Nucleus accumbens (tissue), 56 donors: ENCODE results near the gene CDCA5.

Experiments
- DNase-seq, 56 donors: peaks; one replicate each; lab custom pipeline; 2025; lab: John Stamatoyannopoulos, UW

CDCA5 gene

DNA sequence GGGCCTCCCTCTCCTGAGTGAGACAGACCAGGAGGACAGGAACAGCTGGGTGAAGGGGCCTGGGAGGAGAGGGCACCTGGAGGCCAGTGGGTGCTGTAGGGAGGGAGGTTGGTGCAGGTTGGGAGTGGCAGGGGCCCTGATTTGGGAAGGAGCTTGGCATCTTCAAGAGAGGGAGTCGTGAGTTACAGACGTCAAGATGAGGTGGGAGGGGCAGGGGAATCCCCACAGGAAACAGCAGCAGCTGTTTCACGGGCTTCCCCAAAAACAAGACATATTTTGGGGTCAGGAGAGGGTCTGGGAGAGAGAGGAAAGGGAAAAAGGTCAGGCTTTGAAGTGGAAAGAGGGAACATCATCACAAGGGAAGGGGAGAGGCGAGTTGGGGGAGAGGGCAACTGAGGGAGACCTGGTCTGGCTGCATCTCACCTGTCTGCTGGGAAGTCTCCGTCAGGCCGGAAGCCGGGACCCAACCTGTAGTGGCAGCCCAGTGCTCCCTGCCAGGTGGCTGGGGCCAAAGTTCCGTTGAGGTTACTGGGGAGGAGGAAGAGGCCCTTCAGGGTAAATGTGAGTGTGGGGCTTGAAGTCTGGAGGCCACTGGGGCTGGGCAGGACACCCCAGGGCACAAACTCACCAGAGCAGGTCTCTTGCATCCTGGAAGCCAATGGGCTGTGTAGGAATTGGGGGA lies 29.9 kb downstream of the CDCA5 start:
- no peak for DNase-seq

GRCh38 chr11:65051398-65051858 lies 32.4 kb downstream of the CDCA5 start:
- DNase-seq: no peak

DNA sequence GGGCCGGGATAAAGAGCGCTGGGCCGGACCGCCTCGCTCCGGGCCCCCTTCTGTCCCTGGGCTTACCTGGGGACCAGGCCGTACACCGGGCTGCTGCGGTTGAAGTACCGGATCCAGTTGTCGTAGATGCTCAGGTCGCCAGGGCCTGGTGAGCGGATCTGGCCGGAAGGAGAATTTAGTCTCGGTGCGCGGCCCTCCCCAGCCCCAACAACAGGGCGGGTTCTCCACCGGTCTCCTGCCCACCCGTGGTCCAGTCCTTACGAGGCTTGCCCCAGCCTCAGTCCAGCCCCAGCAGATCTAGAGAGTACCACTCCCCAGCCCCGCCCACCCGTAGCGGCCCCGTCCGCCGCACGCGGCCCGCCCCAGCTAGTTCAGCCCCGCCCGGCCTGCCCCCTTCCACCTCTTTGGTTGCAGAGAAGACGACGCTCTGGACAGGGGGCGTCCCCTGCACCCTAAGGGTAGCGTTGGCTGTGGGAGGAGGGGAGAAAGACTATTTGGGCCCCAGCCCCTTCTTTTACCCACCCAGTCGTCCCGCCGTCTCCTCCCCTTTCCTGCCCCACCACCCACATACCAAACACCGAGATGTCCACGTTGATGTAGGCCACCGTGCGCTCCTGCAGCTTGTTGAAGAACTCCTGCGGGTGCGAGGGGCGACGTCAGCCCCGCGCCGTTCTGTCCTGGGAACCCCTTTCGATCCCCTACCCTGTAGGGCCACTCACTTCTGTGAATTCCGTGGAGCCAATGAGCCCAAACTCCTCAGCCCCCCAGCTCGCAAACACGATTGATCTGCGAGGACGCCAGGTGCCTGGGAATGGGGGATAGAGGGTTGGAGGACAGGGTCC lies 36.0 kb downstream of the CDCA5 start:
- no peak for DNase-seq

DNA sequence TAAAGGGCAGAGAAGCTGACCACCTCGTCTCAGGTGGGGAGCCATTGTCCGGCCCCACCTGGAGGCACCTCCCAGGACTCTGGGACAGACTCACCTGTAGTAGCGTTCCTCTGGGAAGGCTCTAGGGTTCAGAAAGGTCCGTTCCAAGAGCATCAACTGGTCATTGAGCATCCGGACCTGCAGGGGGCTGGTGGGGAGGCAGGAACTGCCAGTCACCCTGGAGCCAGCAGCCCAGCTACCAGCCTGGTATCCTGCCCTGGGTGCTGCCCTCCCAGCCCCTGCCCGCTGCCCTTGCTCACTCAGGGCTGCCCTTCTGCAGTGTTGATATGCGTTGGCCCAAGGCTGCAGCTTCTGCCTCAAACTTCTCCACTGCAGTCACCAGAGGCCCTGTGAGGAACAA lies 38.1 kb downstream of the CDCA5 start:
- no peak for DNase-seq

- DNase-seq: no peak
These were observed 38.8 kb downstream of the CDCA5 start for GRCh38 chr11:65045061-65045460.

GRCh38 chr11:65043881-65044501 lies 39.8 kb downstream of the CDCA5 start:
- DNase-seq: peak in 12 of 56 donors; percentile 1 to 21 (median 6)

- DNase-seq: no peak
These were observed 40.9 kb downstream of the CDCA5 start for GRCh38 chr11:65042891-65043290.

- peak in 55 of 56 donors; percentile 60 to 97 (median 84) for DNase-seq
These were observed 42.8 kb downstream of the CDCA5 start, which contains the start of gene SAC3D1 for GRCh38 chr11:65040847-65041622. Gene SAC3D1, plus strand, starts transcription at chr11:65041210. Its CDS starts 83 bp downstream, at chr11:65041293.

GRCh38 chr11:65040520-65040846 lies 43.4 kb downstream of the CDCA5 start:
- DNase-seq: no peak

DNA sequence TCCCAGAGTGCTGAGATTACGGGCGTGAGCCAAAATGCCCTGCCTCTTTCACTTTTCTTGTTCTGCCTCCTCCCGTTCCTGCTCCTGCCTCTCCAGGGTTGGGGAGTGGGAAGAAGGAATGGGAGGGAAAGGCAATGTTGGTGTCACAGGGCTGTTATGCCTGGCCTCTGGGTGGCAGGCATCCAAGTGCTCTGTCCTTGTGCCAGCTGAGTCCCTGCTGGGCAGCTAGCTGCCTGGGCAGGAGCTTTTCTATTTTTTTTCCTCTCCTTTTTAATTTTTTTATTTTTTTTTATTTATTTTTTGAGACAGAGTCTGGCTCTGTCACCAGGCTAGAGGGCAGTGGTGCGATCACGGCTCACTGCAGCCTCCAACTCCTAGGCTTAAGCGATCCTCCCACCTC lies 46.9 kb downstream of the CDCA5 start:
- DNase-seq: peak in 49 of 56 donors; percentile 2 to 83 (median 43)

DNA sequence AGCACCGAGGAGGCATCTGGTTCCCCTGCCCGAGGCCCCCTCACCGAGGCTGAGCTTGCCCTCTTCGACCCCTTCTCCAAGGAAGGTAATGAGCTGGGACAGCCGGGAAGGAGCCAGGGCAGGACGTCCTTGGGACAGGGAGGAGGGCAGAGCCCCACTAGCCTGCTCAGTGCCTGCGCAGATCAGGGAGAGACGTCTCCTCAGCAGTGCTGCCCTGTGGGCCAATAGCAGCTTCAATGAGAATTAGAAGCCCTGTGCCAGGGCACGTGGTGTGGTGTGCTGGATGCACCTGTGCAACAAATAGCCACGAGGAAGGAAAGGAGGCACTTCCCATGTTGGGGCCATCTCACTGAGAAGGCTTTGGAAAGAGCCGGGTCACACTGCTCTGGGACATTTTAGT lies 48.3 kb downstream of the CDCA5 start:
- DNase-seq: no peak

GRCh38 chr11:65034423-65034822 lies 49.4 kb downstream of the CDCA5 start:
- no peak for DNase-seq

DNA sequence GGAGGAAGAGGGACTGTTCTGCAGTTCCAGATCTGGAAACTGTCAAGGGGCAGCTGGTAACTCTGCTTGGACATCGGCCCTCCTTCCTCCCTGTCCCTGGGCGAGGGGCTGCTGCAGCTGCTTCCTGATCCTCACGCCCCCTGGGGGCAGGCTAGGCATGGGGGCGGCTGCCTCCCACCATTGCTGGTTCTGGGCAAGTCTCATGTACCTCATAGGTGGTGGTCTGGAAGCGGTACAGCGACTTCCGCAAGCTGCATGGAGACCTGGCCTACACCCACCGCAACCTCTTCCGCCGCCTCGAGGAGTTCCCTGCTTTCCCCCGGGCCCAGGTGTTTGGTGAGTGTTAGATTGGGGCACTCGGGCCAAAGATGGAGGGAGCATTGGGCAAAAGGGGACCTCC lies 51.6 kb downstream of the CDCA5 start:
- no peak for DNase-seq
